Dermis microvascular lymphatic vessel endothelial cell (primary cell): ENCODE results near the gene ZFHX3. TPM values are rescaled to one million over a fixed set of nuclear protein-coding genes. Genes with fewer than 3 reads are reported as not detected.

Experiments
- DNase-seq, 2 donors: peaks; one replicate each; pipeline versions ENCODE4 v3.0.0 to v3.0.0-alpha.2; 2010; ENCODE audit warnings: low read depth in 2 of 2
- total RNA-seq: library from RNA; depleted of rRNA; stranded (reverse); fragments of >200 nt; gene quantifications from 2 replicates; pipeline ENCODE4 v1.2.1, GENCODE V29; 2014

Gene ZFHX3
- total RNA-seq, 1 donor from 2014 or later, result 4.4 TPM

DNA sequence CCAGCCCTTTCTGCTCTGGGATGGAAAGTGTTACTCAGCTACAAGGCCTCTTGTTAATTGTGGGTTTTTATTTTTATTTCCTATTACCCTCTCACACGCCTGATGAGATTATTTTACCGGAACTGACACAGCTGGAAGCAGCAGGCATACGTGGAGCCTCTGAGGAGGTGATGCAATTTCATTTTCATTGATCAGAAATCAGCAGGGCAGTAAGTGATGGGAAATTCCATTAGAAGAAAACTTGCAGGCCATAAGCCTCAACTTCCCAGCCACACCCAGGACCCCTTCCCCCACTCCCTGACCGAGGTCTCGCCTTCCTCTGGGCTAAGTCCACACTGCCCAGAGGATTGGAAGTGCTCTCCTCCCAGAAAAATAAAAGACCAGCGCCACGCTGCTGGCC, 69.7 kb downstream of the ZFHX3 start:
- DNase-seq, result peak in 1 of 2 donors; percentile 44

DNA sequence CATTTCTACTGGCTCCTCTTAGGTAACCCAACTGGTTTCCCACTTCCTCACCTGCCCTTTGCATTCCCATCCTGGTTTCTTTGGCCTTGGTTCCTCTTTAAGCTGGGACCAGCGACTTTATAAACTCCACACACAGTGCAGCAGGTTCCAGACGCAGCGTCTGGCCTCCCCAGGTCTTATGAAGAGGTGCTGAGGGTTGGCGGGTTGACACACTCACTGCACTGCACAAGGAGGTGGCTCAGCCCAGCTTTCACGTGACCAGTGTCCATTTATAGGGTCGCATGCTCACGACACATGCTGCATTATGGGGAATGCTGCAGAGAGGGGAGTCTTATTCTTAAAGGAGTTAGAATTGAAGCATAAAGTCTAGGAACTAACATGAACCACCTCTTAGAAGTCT, 70.8 kb downstream of the ZFHX3 start:
- no peak for DNase-seq

DNA sequence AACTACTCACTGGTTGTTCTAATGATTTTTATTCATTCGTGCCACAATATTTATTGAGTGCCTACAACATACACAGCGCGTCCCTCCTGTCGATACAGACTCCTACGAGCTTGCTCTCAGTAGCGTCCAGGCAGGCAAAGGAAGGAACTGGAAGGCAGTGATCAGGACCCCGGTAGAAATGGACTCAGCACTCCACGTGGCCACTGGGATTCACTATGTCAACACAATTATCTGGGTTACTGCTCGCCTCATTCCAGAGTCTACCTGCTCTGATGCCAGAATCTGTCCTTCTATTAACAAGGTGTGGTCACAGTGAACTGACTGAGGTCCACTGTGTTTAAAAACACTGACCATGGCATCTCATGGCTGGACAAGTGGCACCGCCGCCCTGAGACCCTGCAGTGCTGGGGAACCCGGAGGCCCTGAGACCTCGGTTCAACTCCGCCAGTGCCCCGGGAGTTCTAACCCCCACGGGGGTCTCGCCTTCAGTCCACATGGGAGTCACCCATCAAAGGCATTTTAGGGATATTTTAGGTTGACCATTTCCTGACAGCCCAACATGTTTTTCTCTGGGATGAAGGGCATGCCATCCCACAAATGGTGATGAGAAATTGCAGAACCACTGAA, 71.4 kb downstream of the ZFHX3 start:
- DNase-seq, result no peak

DNA sequence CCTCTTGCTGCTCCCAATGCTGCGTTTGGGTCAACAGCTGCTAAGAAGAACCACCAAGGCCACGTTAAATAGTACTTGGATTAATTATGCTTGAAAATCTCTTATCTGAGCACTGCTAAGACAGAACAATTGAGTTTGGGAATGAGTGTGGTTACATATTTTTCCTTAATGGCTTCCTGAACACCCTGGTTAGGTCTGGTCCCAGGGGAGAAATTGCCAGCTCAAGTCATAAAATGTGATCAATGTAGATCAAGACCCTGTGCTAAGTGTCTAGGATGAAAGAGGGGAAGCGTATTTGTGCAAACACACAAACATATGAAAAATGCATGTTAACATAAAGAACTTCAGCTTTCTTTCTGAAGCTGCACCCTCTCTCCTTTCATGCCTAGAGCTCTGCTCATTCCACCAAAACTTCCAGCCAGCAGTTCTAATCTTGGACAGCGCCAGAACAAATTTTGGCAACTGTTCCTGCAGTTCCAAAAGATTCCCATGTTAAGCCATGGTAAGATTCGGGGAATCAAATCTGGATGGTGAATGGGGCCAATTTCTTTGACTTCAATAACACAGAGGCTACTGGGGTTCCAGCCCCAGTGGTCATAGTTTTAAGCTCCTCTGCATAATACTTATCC, 72.0 kb downstream of the ZFHX3 start:
- no peak for DNase-seq

DNA sequence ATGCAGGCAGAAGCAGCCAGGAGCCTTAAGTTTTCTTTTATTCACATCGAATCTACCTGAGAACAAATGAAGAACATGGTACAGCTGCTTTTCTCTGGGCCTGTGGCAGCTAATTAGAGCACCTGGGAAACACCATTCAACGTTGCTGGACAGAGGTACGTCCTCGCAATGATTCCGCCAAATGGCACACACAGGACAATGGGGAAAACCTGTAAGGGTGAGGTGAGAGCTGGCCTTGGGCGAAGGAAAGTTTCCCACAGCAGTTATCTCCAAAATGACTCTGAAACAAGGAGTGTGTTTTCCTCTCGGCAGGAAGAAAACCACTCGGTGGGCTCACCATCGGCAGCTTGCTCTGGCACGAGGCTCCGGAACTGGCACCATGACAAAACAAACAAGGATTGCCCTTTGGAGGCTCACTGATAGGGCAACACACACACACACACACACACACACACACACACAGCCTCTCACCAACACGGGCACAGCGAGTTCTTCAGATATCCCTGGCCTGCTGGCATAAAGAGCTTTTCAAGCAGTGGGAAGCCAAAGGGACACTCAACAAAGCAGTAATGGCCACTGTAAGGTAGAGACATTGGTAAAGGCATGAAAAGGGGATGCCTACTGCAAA, 73.7 kb downstream of the ZFHX3 start:
- peak; percentile 83 to 90 for DNase-seq

DNA sequence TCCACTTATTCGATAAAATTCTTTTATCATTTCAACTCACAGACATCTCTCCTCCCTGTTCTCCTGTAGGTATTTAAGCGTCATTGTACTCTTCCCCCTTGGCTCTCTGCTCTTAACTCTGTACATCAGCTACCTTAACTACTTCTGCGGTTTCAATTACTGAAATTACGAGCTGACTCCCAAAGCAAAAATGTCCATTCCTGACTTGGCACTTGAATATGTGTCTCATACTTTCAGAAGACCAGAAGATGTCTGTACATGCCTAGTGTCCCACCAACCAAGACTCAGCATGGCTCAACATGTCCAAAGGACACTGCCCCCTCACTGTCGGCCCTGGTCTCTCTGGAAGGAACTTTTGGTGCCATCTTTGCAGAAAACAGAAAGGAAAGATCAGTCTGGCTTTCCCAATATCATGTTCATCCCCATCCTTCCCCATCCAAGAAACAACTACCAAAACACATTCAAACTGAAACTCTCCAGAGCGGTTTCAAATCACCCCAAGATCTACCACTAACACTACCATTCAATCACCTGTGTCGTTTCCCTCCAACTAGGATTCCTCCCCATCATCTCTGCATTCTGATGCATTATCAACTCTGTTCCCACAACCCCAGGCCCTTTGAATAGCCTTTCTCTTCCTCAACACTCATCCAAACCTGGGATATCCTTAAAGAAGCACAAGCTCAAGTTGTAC, 74.9 kb downstream of the ZFHX3 start:
- DNase-seq, result no peak

DNA sequence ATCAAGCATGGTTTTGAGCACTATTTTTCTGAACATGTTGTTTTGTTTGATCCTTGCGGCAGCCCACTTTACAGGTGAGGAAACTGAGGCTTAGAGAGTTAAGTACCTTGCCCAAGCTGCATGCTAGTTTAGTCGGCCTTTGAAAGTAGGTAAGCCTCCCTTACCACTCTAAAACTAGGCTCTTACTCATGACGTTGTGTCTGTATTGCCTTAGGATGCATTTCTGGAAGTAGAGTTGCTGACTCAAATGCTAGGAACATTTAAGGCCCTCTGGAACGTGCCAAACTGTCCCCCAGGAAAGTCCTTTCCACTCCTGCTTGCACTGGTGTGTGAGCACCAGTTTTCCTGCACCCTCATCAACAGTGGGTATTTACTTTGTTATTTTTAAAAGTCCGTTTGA, 76.6 kb downstream of the ZFHX3 start:
- no peak for DNase-seq

DNA sequence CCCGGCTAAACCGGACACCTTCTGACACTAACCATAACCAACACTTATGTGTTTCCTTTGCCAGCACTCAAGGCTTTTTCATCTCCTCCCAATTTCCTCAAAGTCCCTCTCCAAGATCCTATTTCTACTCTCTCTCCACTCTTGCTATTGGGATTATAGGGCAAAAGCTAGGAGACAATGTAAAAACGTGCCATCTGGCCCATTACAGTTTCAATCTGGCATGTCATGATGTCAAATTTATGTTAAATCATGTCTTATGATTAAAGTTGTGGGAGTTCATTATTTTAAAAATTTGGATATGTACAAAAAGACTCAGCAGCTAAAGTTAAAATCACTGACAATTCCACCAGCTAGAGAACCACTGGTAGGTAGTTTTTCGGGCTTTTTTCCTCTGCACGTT, 77.3 kb downstream of the ZFHX3 start:
- no peak for DNase-seq

DNA sequence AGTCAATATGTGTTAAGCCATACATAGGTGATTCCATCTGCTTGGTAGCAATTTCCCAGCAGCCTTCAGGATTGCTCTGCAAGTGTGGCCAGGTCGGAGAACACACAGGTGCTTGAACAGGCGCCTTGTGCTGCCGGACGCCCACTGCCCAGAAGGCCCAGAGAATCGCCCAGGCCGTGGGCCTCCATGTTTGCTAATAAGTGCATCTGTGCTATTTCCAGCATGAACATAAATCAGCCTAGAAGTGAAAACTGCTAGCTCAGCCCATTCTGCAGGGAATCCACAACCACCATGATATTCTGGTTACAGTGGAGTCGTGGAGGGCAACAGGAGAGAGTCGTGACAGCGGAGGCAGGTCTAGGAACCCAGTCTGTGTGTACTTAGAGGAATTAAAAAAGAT, 78.1 kb downstream of the ZFHX3 start:
- no peak for DNase-seq

DNA sequence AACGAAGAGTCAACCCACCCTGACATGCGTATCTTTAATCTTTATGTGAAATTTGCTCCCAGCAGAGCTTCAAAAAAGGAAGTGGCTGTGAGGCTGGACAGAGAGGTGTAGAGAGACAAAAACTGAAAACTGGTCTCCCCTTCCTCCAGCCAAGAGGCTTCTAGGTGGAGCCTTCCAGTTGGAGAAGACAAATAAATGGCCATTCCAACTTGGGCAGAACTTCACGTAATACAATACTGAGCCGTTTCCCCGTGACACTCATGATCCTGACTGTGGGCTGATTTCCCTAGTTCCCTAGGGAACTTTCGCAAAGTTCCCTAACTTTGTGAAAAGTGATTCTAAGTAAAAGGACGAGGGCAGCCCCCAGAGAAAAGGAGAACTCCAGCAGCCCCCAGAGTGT, 78.8 kb downstream of the ZFHX3 start:
- no peak for DNase-seq

DNA sequence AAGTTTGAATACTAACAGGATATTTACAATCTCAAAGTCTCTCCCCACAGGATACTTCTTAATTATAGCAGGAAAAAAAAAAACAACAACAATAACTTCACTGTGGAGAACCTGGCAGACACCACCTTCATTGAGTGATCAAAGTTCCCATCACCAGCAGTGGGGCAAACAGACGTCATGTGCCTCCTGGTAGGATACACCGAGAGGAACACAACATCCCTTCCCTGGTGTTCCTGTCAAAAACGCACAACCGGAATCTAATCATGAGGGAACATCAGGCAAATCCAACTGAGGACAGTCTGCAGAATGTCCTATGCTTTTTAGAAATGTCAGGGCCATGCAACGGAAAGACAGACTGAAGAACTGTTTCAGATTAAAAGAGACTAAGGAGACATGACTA, 80.0 kb downstream of the ZFHX3 start:
- no peak for DNase-seq

DNA sequence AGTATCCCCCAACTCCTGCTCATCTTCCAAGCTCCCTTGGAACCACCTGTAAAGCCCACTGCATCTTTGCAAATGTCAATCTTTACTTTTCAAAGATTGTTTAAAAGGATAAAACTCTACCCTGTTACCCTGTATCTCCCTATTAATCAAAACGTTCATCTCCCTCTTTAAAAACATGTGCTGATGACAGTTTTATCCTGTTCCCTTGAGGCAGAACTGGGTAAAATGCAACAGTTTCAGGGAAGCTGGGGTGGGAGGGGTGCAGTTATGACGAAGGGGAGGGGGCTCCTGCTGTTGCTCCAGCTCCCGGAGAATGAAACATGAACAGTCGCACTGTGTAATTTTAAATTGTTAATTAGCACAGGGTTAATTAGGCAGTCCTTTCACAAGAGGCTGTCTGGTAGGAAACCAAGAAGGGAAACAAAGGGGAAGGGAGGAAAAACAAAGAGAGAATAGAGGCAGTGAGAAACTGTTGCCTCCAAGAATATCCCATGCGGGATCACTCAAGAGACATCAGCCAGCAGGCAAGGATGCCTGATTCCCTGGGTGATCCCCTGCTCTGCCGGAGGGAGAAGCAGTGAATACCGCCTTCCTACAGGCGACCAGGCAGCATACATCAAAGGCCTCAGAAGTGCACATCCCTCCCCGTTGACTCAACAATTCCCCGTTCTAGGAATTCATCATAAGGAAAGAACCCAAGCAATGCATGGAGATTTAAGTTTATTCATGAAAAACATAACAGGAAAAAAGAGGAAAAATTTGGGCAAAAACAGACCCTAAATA, 84.2 kb downstream of the ZFHX3 start:
- DNase-seq, result no peak

DNA sequence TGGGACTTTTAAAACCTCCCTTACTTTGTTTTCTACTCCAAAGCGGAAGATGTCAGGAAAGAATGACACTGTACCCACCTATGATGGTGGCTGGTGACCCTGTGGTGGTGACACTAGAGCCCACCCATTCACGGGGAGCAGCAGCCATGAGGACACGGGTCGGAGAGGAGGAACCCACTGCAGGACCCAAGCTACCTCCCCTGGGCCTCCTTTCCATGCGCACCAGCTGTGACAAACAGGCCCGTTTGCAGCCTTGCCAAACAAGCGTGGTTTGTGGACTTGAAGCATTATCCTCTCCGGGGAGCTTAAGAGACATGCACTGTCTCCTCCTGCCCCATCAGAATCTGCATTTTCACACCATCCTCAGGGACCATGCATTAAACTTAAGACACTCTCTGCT, 85.6 kb downstream of the ZFHX3 start:
- DNase-seq, result no peak

DNA sequence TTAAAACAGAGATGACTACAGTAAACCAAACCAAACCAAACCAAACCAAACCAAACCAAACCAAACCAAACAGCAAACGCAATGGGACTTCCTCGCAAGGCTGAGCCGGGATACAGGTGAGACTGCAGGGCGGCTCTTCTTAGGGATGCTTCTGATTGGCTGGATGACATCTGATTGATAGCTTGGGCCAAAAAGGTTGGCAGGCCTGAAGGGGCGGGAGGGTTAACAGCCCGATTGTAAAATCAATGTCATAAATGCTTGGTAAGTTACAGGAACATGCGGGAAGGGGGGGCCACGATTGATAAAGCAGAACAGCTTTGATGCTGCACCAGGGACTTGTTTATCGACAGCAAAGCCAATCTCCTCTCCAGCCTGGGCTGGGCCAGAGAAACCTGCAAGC, 86.1 kb downstream of the ZFHX3 start:
- DNase-seq, result no peak

DNA sequence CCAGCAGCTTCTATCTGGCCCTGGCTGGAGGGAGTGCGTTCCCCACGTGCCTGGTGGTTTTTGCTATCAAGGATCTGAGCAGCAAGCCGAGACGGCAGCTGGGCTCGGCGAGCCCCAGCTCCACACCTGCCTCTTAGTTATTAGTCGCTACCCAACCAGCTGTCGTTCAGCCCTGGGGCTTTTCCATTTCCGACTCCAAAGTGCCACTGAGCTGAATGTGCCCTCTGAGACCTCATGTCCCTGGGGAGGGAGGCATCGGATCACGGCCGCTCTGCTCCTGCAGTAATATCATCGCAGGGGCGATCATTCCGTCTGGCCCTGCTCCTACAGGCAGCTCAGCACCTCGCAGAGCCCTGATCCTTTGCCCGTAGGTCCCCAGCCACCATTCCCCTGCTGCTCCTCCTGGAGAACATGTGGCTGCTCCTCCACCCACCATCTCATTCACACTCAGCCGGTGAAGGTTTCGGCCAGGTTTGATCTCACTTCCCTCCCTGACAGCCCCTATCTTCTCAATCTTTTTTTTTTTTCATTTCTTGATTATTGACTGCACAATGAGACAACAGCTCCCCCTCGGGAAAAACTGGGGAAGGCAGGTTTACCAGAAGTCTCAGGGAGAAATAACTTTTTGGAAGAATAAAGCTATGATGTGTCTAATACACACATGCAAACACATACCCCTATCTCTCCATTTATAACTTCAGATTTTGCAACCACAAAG, 86.7 kb downstream of the ZFHX3 start:
- no peak for DNase-seq

DNA sequence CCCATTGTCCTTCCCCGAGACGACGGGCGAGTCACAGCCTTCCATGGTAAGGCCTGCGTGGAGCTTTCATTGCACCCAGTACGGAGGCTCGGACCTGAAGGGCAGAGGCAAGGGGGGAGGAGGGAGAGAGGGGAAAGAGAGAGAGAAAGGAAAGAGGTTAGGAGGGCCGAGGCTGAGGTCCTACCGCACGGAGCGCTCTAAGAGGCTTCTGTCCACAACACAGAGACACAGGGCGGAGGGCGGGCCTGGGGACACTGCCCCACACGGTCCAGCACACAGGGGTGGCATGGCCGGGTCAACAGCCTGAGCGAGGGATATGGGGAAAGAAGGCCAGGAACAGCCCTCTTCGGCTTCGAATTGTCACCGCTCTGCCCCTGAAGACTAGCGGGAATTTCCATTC, 87.8 kb downstream of the ZFHX3 start:
- no peak for DNase-seq

DNA sequence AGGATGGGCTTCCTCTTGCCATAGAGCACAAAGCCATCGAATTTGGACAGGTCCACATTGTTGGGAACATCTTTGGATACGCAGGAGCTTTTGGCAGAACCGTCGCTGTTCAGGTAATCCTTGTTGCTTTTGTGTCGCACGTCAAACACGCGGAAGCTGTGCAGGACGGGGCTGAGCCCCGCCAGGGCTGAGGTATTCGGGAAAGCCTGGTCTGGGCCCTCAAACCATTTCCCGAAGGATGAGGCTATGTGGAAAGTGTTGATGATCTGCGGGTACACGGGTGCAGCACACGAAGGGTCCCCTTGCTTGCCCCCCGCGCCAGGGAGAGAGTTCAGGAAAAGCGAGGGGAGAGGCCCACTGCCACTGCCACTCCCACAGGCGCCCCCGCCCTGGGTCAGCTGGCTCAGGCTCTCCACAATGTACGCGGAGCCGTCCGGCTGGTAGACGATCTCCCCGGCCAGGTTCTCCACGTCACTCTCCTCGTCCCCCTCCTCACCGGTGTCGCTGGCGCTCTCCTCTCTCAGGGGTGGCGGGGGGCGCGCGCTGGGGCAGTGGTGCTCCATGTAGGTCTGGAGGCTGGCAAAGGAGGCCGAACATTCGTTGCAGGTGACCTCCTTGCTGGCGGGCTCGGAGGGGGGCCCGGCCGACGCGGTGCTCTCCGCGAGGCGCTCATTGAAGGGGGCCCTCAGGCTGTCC, 88.5 kb downstream of the ZFHX3 start:
- DNase-seq, result no peak

DNA sequence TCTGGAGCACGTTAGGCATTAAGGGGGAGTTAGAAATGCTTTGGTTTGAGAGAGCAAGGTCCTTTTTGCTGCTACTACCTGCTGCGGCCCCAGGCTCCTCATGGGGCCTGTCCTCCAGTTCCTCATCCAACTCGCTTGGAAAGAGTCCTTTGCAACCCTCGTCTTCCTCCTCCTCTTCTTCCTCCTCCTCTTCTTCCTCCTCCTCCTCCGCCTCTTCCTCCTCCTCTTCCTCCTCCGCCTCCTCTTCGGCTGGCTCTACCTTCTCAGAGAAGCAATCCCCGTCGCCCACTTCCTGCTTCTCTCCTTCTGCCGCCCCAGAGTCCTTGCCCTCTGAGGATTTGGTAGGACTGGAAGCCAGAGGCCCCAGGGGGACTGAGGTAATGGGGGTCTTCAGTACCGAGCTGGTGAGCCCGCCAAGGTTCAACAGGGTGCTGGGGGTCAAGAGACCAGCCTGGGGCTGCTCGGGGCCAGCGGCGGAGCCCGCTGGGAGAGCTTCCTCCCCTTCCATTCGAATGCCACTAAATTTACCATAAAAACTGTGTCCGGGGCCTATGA, 89.3 kb downstream of the ZFHX3 start:
- no peak for DNase-seq

DNA sequence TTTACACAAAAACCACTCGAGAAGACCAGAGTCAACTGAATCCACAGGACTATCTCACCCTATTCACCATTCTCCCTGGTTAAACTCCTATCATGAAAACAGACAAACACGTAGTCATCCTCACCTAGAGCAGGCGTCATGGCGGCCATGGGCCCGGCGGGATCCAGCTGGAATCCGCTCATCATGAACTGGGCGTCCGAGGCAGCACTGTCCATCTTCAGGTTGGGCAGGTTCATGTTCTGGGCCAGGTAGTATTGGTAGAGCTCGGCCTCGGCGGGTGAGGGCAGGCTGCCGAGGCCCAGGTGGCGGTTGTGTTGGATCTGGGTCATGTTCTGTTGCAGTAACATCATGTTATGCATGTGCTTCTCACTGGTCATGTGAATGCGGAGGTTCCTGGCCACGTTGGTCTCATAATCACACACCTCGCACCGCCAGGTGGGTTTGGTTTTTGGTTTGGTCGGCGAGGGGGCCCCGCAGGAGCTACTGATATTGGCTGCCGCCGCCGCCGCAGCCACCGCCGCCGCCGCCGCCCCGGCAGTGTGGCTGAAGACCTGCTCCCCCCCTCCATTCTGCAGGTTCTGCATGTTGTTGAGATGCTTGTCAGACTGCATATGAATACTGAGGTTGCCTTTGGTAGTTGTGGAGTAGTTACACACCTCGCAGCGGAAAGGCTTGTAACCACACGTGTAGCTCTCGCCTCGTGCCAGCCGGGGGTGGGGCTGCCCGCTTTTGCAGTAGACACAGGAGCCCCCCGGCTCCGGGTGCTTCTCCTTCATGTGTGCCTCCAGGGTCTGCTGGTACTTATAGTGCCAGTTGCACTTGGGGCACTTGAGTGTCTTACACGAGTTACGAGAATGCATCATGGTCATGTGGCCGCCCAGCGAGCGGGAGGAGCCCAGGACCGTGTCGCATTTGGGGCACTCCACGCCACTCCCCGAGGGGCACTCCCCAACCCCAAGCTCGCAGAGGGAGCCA, 90.3 kb downstream of the ZFHX3 start:
- DNase-seq, result no peak
